HFF-Myc (cell line): ENCODE results near the gene LDAH.

Experiments used
- DNase-seq: peaks from one replicate; pipeline ENCODE4 v3.0.0-alpha.2; 2011; ENCODE audit warnings: low read depth; ENCODE audit errors: extremely low read depth
- H3K4me3 ChIP-seq: replicated peaks from 2 replicates; pipeline ENCODE4 v1.5.1; 2011; ENCODE audit warnings: low read depth, mild to moderate bottlenecking, control low read depth, low read length
- TF ChIP-seq, protein P1 (sequence below): IDR thresholded peaks from 2 replicates; pipeline ENCODE4 v1.5.1; 2012; ENCODE audit warnings: mild to moderate bottlenecking, low read depth, low read length, control low read depth; ENCODE audit errors: missing control alignments

The LDAH gene

GRCh38 chr2:20707601-20708000 lies 115.3 kb downstream of the LDAH start:
- DNase-seq = no peak
- TF ChIP-seq, protein P1, sequence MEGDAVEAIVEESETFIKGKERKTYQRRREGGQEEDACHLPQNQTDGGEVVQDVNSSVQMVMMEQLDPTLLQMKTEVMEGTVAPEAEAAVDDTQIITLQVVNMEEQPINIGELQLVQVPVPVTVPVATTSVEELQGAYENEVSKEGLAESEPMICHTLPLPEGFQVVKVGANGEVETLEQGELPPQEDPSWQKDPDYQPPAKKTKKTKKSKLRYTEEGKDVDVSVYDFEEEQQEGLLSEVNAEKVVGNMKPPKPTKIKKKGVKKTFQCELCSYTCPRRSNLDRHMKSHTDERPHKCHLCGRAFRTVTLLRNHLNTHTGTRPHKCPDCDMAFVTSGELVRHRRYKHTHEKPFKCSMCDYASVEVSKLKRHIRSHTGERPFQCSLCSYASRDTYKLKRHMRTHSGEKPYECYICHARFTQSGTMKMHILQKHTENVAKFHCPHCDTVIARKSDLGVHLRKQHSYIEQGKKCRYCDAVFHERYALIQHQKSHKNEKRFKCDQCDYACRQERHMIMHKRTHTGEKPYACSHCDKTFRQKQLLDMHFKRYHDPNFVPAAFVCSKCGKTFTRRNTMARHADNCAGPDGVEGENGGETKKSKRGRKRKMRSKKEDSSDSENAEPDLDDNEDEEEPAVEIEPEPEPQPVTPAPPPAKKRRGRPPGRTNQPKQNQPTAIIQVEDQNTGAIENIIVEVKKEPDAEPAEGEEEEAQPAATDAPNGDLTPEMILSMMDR = no peak
- no peak overlapping the region for H3K4me3 ChIP-seq

GRCh38 chr2:20706786-20707185 lies 116.1 kb downstream of the LDAH start:
- DNase-seq = no peak
- TF ChIP-seq, protein P1 = no peak
- H3K4me3 ChIP-seq = no peak overlapping the region

GRCh38 chr2:20706217-20706616 lies 116.7 kb downstream of the LDAH start:
- no peak overlapping the region for H3K4me3 ChIP-seq
- no peak for DNase-seq
- TF ChIP-seq, protein P1 = no peak

- H3K4me3 ChIP-seq = no peak overlapping the region
- TF ChIP-seq, protein P1 = no peak
- no peak for DNase-seq
Observed at GRCh38 chr2:20704886-20705285, 118.0 kb downstream of the LDAH start.

DNA sequence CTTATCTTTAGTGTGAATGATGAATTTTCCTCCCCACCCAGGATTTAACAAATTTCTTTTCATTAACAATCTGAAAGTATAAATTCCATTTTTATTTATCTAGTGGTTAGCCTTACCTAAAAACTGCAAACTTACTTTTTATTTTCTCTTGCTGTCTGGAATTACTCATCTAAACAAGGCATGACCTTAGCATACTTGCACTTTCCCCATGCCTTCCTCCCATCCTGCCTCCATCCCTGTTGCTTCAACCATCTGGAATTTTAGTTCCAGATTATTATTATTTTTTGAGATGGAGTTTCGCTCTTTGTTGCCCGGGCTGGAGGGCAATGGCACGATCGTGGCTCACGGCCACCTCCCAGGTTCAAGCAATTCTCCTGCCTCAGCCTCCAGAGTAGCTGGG lies 120.3 kb downstream of the LDAH start:
- no peak for DNase-seq
- H3K4me3 ChIP-seq = no peak overlapping the region
- TF ChIP-seq, protein P1 = no peak

- DNase-seq = no peak
- TF ChIP-seq, protein P1 = no peak
- no peak overlapping the region for H3K4me3 ChIP-seq
Observed at GRCh38 chr2:20698916-20699613, 123.8 kb downstream of the LDAH start.
